Measurements from ENCODE around the gene EMILIN3.

EMILIN3 gene

DNA sequence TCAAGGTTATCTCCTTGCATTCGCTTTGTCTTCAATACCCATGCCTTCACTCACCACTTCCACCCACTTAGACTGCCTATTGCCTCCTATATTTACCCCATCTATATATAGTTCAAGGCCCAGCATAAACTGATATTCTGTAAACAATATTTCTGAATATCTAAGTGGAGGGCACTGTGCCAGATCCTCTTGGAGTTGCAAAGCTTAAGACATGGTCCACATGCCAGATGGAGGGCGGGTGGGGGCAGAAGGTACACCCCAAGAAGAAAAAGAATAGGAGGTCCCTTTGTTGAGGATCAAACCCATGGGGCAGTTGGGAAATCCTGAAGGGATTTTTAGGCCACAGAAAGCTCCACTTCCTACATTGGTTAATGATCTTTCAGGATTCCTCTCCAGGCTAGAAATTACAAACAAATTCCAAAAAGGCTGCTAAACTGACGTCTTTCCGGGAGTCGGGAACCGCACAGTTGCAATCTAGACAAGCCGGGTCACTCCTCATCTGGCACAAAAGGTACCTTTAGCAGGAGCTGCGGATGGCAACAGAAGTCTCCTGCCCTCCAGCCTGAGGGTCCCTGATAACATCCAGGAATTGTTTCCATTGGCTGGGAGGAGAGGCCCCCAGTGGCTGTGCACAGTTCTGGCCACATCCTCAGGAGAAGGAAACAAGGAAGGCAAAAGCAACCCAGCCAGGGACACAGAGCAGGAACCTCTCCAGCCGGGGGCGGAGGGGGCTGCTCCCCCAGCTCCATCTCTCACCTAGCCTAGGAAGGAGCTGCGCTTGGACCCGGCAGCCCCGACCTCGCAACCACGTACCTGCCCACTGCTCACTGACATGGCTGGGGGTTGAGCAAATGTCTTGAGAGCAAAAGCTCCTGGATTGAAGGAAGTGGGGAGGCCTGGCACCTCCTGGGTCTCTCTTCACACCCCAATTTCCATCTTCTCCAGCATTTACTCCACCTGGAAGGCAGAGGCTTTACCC lies 31.9 kb downstream of the EMILIN3 start:
- Mint-ChIP-seq H3K9me3 (no peaks in the 10 kb centered on the region), H3K27ac (no peak overlapping the region), H3K36me3 (ENCODE audit: low read depth) (no peaks in the 10 kb centered on the region), H3K4me1 (ENCODE audit: low read depth) (peaks cover 7% of the 10 kb centered on the region), H3K4me3 (no peak overlapping the region), H3K27me3 (peaks cover 11% of the 10 kb centered on the region)

DNA sequence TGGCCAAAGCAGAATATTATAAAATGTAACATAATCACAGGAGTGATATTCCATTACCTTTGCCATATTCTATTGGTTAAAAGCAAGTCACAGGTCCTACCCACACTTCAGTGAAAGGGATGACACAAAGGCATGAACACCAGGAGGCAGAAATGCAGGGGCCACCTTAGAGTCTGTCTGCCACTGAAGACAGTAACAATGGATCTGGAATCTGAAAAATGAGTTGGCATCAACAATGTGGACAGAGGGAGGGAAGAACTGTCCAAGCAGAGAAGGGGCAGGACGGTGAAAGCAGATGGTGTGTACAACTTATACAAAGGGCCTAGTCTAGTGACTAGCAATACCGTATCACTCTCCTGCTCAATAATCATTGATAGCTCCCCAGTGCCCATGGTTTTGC lies 32.6 kb downstream of the EMILIN3 start:
- Mint-ChIP-seq H3K27ac (no peak overlapping the region), H3K4me1 (ENCODE audit: low read depth) (peaks cover 14% of the 10 kb centered on the region), H3K27me3 (peaks cover 7% of the 10 kb centered on the region), H3K4me3 (no peak overlapping the region), H3K9me3 (no peaks in the 10 kb centered on the region), H3K36me3 (ENCODE audit: low read depth) (no peaks in the 10 kb centered on the region)

DNA sequence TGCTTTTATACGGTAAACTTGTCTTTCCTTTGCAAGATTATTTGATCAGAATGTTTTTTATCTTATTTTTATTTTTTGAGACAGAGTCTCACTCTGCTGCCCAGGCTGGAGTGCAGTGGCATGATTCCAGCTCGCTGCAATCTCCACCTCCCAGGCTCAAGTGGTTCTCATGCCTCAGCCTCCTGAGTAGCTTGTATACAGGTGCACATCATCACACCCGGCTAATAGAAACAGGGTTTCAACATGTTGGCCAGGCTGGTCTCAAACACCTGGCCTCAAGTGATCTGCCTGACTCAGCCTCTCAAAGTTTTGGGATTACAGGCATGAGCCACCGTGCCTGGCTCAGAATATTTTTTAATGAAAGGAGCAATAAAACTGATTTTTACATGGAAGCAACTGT lies 34.9 kb downstream of the EMILIN3 start:
- H3K27me3 Mint-ChIP-seq, result peaks cover 4% of the 10 kb centered on the region
- no peaks in the 10 kb centered on the region for H3K36me3 Mint-ChIP-seq (ENCODE audit: low read depth)
- no peak overlapping the region for H3K27ac Mint-ChIP-seq
- H3K9me3 Mint-ChIP-seq, result no peaks in the 10 kb centered on the region
- H3K4me3 Mint-ChIP-seq, result no peak overlapping the region
- peaks cover 17% of the 10 kb centered on the region for H3K4me1 Mint-ChIP-seq (ENCODE audit: low read depth)

DNA sequence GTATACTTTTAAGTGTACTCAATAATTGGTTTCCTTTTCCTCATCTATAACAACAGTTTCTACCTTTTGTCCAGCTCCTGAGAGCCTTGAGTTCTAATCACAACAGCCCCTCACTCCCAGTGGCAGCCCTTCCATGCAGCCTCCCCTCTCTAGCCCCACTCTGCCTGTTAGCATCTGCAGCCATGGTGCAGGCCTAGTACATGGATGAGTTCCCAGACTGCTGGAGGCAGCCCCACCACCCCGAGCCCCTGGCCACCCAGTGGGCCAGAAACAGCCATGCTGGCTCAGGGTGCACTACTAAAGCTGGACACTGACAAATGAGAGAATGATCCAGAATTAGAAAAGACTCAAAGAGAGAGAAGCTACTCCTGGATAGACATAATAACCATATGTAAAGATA lies 35.7 kb downstream of the EMILIN3 start:
- H3K9me3 Mint-ChIP-seq, result no peaks in the 10 kb centered on the region
- no peak overlapping the region for H3K27ac Mint-ChIP-seq
- peaks cover 4% of the 10 kb centered on the region for H3K27me3 Mint-ChIP-seq
- no peaks in the 10 kb centered on the region for H3K36me3 Mint-ChIP-seq (ENCODE audit: low read depth)
- H3K4me3 Mint-ChIP-seq, result no peak overlapping the region
- peaks cover 17% of the 10 kb centered on the region for H3K4me1 Mint-ChIP-seq (ENCODE audit: low read depth)

DNA sequence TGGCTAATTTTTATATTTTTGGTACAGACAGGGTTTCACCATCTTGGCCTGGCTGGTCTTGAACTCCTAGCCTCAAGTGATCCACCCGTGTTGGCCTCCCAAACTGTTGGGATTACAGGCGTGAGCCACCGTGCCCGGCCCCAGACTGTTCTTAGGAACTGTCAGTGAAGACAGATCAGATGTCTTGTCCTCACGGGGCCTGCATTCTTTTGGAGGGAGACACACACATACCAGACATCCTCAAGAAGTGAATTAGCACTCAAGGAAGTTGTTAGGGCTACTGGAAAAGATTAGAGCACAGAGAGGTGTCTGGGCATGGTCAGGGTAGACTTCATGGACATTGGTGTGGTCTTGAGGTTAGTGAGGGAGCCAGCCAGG lies 36.3 kb downstream of the EMILIN3 start:
- H3K36me3 Mint-ChIP-seq (ENCODE audit: low read depth), result no peaks in the 10 kb centered on the region
- peaks cover 17% of the 10 kb centered on the region for H3K4me1 Mint-ChIP-seq (ENCODE audit: low read depth)
- peak overlapping the region; percentile 52 for H3K27ac Mint-ChIP-seq
- peaks cover under 1% of the 10 kb centered on the region for H3K27me3 Mint-ChIP-seq
- no peaks in the 10 kb centered on the region for H3K9me3 Mint-ChIP-seq
- no peak overlapping the region for H3K4me3 Mint-ChIP-seq

DNA sequence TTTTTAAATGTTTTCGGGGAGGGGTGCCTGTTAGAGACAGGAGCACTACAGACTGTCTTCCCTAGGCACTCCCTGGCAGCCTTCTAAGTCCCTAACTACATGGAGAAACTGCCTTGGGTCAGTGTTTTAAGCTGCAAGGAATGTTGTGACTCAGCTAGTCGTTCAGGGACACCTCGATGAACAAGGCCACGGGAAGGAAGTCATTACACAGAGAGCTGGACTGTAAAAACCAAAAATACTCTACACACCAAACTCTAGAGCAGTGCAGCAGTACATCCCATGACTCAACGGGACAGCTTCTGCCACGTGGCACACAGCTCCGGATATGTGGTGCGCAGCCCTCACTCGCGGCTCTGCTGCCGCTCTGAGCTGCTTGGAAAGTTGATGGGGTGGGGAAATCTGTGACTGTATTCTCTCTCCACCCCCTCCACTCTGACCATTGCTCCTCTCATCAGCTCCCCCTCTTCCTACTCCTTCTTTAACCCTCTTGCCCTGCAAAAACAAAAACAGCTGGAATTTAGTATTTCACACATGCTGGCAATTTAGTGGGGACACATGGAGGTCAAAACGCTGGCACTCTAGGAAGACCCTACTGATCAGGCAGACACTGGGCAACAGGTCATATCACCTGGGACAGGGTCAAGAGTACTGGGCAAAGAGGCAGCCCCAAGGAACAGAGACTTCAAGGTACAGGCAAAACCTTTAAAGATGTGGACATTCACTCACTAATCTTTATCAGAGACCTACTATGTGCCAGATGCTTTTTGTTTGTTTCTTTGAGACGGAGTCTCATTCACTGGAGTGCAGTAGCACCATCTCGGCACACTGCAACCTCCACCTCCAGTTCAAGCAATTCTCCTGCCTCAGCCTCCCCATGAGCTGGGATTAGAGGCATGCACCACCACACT lies 36.9 kb downstream of the EMILIN3 start:
- Mint-ChIP-seq H3K4me1 (ENCODE audit: low read depth) (peaks cover 17% of the 10 kb centered on the region), H3K27me3 (no peaks in the 10 kb centered on the region), H3K27ac (peak overlapping the region; percentile 21), H3K4me3 (no peak overlapping the region), H3K36me3 (ENCODE audit: low read depth) (no peaks in the 10 kb centered on the region), H3K9me3 (no peaks in the 10 kb centered on the region)

DNA sequence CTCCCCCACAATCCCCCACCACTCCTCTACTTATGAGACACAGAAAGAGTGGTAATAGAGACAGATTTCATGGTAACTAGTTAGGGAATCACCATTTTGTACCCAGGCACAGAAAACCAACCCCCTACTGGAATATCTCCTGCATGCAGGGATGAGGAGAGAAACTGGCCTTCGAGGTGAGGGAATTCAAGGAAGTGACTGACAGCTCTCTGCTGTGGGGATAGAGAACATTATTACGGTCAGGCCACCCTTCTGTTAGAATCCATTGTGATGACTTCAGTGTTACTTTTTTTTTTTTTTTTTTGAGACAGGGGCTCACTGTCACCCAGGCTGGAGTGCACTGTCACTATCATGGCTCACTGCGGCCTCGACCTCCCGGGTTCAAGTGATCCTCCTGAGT lies 39.4 kb downstream of the EMILIN3 start:
- Mint-ChIP-seq H3K9me3 (no peaks in the 10 kb centered on the region), H3K27ac (no peak overlapping the region), H3K4me3 (no peak overlapping the region), H3K27me3 (no peaks in the 10 kb centered on the region), H3K36me3 (ENCODE audit: low read depth) (no peaks in the 10 kb centered on the region), H3K4me1 (ENCODE audit: low read depth) (peaks cover 17% of the 10 kb centered on the region)

DNA sequence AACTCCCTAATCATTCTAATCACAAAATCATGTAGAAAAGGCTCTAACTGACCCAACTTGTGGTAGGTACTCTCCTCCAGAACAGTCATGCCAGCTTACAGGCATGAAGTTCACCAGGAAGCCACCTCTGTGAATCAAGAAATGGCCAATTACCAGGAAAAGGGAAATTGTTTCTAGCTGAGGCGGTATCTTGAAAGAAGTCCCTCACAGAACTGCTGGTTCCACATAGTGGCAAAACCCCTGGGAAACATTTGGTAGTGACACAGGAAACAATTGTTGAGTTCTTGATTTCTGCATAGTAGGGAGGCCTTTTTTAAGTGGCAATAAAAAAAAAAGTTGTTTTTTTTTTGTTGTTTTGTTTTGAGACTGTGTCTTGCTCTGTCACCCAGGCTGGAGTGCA lies 45.6 kb downstream of the EMILIN3 start:
- H3K27ac Mint-ChIP-seq, result no peak overlapping the region
- H3K27me3 Mint-ChIP-seq, result no peaks in the 10 kb centered on the region
- H3K4me1 Mint-ChIP-seq (ENCODE audit: low read depth), result peaks cover 16% of the 10 kb centered on the region
- no peak overlapping the region for H3K4me3 Mint-ChIP-seq
- H3K9me3 Mint-ChIP-seq, result no peaks in the 10 kb centered on the region
- H3K36me3 Mint-ChIP-seq (ENCODE audit: low read depth), result no peaks in the 10 kb centered on the region

DNA sequence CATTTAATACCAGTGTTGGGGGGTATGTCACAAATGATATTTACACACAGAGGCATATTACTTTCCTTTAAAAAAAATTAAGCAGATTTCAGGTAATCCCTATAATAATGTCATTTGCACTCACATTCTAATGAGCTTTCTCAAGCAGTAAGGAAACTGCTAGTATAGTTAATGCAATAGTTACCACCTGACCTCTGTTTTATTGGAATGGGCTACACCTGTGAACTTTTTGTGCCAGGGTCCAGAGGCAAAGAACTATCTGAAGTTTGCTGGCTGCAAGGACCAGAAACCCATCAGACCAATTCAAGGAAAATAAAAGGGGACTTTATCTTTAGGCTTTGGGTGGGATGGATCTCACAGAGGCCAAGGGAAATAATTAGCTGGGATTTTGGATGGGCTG lies 46.2 kb downstream of the EMILIN3 start:
- Mint-ChIP-seq H3K27ac (no peak overlapping the region), H3K27me3 (no peaks in the 10 kb centered on the region), H3K36me3 (ENCODE audit: low read depth) (no peaks in the 10 kb centered on the region), H3K9me3 (no peaks in the 10 kb centered on the region), H3K4me3 (no peak overlapping the region), H3K4me1 (ENCODE audit: low read depth) (peaks cover 19% of the 10 kb centered on the region)

DNA sequence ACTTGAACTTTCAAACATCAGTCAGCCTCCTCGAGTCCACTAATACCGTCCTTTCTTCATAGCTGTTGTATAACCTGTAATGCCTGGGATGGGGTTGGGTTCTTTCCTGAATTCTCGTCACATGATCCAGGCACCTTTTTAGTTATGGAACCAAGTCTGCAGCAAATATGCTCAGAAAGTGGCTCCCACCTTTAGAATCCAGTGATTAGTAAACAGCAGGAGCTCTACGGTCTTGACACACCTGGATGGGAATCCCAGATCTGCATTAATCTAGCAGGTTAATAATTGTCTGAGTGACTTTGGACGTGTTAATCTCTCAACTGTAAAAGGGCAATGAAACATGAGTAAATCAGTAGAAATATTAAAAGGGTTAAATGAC lies 48.4 kb downstream of the EMILIN3 start:
- Mint-ChIP-seq H3K9me3 (no peaks in the 10 kb centered on the region), H3K4me1 (ENCODE audit: low read depth) (peaks cover 33% of the 10 kb centered on the region), H3K4me3 (peak overlapping the region; percentile 67), H3K36me3 (ENCODE audit: low read depth) (no peaks in the 10 kb centered on the region), H3K27me3 (no peaks in the 10 kb centered on the region), H3K27ac (peak overlapping the region; percentile 49)

DNA sequence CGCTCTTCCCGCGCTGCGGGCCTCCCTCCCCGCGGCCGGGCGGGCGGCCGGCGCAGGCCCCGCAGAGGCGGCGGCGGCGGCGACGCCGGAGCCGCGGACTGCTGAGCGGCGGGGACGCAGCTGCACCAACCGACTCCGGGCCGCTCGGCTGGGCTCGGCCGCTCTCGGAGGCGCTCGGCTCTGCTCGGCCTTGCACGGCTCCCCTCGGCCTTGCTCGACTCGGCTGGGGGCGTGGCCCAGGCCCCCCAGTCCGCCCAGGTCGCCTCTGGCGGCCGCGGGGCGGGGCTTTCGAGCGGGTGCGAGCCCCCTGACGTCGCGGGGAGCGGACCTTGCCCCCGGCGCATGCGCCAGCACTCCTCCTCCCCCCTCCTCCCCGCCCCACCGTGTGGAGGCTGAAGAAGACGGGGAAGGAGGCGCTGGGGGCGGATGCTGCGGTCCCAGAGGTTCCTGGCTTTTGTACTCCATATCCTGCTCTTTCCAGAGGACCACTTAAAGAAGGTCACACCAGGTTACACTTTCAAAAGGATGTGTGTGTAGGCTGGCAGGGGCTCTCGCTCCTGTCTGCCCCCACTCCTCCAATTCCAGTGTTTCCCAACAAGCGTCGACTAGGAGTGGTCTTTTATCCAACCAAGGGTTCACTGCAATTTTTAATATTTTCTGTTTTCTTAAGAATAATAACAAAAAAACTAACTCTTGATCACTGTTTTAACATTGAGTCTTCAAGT lies 48.9 kb downstream of the EMILIN3 start, which contains the start of gene ZHX3:
ZHX3 (minus strand) TSS at position 186 of the 725 bp plus-strand sequence. CDS start 112,815 bp downstream, outside the sequence.
- H3K4me1 Mint-ChIP-seq (ENCODE audit: low read depth), result peaks cover 33% of the 10 kb centered on the region
- H3K4me3 Mint-ChIP-seq, result peak within 1 kb of the TSS; percentile 92
- H3K27ac Mint-ChIP-seq, result peak within 1 kb of the TSS; percentile 91
- no peaks in the 10 kb centered on the region for H3K9me3 Mint-ChIP-seq
- no peaks in the 10 kb centered on the region for H3K27me3 Mint-ChIP-seq
- no peaks in the 10 kb centered on the region for H3K36me3 Mint-ChIP-seq (ENCODE audit: low read depth)

DNA sequence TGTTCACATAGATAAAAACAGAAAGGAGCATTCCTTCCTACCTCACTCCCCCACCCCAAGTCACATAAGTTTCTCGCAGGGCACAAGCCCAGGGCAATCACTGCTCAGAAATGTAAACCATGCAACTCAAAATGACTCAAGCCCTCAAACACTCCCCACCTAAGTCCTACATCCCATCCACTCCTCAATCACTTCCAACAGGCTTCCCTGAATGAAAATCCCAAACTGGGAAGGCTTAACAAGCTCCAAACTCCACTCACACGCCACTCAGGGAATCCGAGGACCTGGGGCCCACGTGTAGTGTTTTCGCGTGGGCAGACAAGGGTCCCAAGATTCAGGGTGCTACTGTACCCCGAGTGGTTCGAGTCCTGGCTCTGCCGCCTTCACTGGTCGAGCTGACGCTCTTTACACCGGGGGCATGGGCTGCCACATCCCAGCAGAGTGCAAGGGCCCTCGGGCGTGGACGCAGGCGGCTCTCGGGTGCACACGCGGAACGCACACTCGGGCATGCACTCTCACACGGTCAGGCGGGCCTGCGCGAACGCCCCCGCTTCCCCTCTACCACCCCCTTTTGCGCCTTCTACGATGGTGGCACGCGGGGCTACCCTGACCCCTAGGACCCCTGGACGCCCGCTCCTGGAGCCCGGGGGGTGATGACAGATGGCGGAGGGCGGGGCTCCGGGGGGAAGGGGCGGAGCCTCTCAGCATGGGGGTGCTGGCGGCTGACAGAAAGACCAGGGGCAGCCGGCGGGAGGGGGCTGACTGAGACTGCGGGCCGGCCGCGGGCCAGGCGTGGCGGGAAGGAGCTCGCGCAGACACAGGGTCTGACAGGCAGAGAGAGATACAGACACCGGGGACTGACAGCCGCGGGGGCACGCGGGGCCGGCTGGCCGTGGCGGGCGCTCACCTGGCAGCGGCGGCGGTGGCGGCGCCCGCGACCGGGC lies 49.7 kb downstream of the EMILIN3 start:
- Mint-ChIP-seq H3K27me3 (no peaks in the 10 kb centered on the region), H3K4me3 (peak overlapping the region; percentile 92), H3K4me1 (ENCODE audit: low read depth) (peaks cover 33% of the 10 kb centered on the region), H3K36me3 (ENCODE audit: low read depth) (no peaks in the 10 kb centered on the region), H3K27ac (peak overlapping the region; percentile 91), H3K9me3 (no peaks in the 10 kb centered on the region)

DNA sequence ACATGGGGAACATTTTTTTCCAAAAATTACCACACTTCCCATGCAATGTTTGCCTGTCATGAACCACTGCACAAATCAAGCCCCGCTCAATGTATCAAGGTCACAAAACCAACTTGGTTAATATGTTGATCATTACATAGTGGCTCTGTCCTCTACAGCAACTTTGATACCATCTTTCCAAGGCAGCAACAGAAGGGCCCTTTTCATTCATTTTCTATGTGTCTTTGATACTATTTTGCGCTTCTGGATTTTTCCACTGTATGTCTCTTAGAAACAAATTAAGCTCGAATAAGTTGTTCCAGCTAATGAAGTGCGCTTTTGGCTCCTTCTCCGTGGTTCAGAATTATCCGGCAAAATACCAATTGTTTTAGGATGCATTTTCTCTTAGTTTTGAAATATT lies 50.6 kb downstream of the EMILIN3 start:
- no peaks in the 10 kb centered on the region for H3K9me3 Mint-ChIP-seq
- no peaks in the 10 kb centered on the region for H3K27me3 Mint-ChIP-seq
- H3K36me3 Mint-ChIP-seq (ENCODE audit: low read depth), result no peaks in the 10 kb centered on the region
- peak overlapping the region; percentile 92 for H3K4me3 Mint-ChIP-seq
- H3K4me1 Mint-ChIP-seq (ENCODE audit: low read depth), result peaks cover 33% of the 10 kb centered on the region
- H3K27ac Mint-ChIP-seq, result peak overlapping the region; percentile 38

DNA sequence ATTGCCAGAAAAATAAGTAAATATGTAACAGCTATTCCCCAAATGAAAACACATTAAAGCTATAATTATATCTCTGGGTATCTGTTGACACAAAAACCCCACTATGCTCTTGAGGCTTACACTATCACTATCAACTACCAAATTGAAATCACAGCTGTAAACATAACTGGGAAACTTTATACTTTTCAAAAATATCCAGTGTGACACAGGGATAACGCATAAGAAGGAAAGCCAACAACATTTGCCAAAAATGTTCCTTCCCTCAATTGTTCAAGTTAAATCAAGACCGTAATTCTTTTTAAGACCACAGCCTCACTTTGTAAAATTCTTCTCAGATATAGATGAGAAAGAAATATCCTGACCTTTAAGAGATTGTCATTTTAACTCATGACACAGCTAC lies 52.2 kb downstream of the EMILIN3 start:
- Mint-ChIP-seq H3K4me1 (ENCODE audit: low read depth) (peaks cover 37% of the 10 kb centered on the region), H3K4me3 (no peak overlapping the region), H3K9me3 (no peaks in the 10 kb centered on the region), H3K27ac (no peak overlapping the region), H3K27me3 (no peaks in the 10 kb centered on the region), H3K36me3 (ENCODE audit: low read depth) (no peaks in the 10 kb centered on the region)
